Activated CD4-positive, alpha-beta T cell treated with anti-CD3 and anti-CD28 coated beads, Interleukin-2, amount 50 U/mL, for 1 hour (primary cell): Measurements from ENCODE around the gene ULK2.

Experiments
- DNase-seq: peaks from one replicate; pipeline ENCODE4 v3.0.0-alpha.2; 2020

ULK2 gene

DNA sequence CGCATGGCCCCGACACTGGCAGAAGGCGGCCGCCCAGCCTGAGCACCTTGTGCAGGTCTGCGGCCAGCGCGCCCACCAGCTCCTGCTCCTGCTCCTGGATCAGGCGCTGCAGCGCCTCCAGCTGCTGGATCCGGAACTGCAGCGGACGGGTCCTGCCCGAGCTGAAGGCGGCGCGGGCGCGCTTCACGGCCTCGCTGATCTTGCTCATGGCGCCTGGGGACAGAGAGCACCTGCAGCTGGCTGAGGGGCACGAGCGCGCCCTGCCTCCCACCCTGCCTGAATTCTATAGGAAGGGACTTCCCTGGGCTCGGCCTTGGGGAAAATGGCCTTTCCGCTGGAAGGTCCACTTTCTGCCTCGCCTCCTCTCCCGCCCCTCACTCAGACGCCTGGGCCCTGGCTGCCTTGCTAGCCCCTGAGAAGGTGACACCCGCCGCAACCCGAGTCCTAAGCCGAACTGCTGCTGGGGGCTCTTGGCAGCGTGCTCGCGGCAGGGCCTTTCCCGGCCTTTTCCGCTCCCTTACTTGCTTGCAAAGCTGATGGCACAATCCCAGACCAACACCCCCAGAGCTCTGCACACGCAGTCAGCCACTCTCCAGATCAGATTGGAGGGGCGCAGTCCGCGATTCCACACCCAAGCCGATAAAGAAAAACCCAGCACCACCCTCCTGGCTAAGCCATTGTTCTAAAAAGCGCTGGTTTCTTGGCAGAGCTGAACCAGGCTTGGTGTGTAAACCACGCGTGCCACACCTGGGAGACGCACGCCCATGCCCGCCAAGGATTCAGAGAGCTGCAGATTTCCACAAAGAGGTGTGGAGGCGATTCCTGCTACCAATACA, 122.6 kb downstream of the ULK2 start:
- DNase-seq: peak; percentile 88

DNA sequence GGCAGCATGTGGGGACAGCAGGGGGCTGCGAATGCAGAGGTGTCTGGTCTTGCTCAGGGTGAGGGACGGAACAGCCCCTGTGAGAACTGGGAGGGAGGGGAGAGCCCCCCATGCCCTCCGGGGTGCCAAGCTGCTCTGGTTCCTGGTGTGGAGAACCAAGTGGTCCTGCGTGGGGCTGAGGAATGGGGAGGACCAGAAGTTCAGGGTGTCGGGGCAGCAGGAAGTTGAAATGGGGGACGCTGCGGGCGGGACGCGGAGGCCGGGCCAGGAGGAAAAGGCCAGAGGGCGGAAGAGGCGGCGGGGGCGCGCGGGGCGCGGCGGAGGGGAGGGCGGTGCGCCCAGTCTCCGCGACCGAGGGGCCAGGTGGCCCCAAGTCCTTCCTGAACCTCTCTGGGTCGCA, 123.2 kb downstream of the ULK2 start:
- DNase-seq: no peak

DNA sequence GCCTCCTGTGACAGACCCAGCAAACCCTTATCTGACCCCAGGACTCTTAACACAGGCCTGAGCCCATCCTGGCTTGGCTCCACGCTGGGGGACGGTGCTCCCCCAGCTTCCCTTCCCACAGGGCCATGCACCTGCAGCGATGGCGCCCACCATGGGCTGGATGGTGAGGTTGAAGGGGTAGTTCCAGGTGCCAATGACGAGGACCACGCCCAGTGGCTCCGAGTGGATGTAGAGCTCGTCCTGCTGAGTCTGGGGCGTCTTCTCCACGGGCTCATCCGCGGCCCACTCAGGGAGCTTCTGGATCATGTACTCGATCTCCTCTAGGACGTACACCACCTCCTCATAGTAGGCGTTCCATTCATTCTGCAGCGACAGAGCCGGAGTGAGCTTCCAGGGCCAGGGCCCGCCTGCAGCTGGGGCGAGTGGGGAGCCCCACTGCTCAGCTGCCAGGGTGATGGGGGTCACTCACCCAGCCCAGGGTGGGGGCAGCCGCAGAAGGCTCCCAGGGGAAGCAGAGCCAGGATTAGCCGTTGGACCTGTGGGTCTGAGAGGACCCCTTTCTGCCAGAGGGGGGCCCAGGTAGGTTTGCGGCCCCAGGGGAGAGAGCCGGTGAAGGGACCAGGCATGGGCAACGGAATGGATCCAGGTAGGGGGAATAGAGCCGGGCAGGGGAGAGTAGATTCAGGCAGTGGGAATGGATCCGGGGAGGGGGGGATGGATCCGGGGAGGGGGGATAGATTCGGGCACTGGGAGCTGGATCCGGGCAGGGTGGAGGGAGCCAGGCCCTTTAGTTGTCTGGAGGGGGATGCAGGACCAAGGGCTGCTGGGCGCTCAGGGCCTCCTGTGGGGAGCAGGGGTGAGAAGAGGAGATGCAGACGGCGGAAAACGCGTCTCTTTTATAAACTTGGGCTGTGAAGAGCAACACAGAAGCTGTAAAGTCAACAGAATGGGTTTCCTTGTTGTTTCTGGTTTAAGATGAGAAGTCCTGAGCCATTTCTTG, 124.3 kb downstream of the ULK2 start:
- DNase-seq: no peak

DNA sequence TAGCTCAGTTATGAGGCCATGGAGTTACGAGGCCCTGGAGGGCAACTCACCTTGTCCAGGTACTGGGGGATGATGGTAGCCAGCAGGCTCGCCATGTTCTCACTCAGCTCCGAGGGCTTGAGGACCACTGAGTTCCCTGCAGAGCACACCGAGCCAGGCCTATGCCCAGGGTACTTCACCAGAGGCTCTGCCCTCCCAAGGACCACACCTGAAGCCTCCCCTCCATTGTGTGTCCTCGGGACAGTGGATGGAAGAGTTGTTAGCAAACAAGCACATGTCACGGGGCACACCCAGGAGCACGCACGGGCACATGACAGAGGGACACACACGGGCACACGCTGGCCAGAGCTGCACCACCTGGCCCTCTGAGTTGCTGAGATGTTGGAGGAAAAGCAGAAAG, 125.2 kb downstream of the ULK2 start:
- DNase-seq: no peak

DNA sequence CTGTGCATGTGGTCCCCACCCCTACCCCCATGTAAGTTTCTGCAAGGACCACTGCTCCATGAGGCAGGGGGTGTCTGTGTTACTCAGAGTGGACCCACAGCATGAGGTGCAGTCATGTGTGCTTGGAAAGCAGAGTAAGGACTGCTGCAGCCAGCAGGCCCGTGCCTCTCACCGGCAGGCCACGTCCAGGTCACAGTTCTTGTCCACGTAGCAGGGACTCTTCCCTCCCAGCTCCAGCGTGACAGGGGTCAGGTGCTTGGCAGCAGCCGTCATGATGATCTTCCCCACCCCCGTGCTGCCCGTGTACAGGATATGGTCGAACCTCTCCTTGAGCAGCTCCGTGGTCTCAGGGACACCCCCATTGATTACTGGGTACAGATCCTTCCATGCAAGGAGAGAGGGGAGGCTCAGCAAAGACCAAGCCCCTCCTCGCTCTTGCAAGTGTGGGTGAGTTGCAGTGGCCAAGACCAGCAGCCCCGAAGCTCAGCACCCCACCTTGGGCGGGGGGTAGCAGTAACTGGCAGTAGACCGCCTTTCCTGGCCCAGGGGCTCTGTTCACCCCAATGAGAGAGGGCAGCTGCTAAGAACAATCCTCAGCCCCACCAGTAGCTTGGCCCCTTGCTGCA, 125.8 kb downstream of the ULK2 start:
- DNase-seq: no peak

DNA sequence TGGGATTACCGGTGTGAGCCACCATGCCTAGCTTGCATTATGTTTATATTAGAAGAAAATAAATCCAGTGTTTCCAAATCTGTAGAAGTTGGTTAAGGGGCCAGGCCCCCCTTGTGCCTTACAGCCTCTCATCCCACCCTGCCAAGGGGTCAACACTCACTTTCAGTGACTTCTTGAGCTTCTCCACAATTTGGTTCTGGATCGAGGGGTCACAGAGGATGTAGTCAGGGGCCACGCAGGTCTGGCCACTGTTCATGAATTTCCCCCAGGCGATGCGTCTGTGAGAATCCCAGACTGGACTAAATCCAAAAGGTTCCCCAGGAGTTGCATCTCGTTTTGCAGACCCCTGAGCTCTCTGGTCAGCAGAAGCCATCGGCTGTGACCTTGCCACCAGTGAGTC, 126.8 kb downstream of the ULK2 start:
- DNase-seq: no peak

DNA sequence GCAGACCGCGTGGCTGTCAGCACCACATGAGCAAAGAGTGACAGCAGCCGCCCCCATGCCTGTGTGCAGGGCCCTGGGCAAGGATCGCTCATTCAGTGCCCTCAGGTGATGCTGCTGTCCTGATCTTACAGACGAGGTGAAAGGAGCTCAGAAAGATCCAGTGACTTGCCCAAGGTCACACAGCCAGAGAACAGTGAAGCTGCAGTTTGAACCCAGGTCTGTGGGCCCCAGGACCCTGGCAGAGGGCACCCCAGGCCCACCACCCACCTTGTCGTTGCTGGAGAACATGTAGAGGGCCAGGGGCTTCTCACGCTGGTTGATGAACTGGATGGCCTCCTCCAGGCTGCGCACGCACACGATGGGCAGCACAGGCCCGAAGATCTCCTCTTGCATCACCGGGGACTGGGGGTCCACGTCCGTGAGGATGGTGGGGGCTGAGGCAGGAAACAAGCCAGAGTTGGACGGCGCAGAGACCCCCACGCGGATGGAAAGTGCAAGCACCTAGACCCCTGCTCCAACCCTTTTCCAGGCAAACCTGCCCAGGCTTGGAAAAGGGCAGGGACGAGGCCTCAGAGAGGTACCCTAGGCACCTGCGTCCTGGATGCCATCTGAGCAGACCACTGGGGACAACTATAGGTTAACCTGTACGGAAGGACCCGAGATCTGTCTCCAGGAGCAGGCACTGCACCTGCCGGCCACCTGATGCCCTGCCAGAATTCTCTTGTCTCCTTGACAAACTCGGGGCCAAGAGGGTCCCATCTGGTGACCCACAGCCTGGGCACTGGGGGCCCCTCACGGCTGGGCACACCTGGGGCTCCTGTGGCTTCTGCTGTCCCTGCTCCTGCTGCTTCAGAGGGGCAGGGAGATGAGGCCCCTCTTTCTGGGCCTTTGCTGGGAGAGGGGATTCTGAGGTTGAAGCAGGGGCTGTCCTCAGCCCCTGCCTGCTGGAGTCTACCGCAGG, 128.2 kb downstream of the ULK2 start:
- DNase-seq: no peak

DNA sequence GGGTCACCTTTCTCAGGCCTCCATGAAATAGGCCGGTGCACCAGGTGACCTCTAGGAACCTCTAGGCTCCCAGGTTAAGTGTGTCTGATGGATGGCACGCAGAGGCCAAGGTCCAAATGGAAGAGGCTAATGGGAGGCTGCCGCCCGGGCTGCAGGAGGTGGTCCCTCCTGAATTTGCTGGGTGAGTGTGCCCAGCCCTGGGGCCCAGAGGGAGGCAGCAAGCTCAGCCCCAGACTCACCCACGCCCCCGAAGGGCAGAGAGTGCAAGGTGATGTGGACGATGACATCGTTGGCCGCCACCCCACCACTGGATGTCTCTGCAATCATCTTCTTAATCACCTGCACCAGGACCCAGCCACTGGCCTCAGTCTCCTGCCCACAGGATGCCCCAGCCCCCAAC, 129.0 kb downstream of the ULK2 start:
- DNase-seq: no peak

DNA sequence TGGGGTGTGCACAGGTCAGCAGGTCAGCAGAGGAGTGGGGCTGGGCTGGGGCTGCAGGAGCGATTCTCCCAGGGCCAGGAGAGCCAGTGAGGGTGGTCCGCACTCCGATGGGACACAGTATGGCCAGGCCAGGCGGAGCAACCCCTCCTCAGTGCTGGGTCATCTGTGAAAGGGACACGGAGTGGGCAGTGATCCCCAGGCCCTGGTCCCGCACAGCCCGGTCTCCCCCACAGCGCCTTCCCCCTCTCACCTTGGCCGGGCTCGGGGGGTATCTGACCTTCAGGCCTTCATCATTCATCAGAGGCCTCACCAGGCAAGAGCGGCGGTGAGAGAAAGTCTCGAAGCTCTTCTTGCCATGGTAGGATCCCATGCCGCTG, 129.7 kb downstream of the ULK2 start:
- no peak for DNase-seq

DNA sequence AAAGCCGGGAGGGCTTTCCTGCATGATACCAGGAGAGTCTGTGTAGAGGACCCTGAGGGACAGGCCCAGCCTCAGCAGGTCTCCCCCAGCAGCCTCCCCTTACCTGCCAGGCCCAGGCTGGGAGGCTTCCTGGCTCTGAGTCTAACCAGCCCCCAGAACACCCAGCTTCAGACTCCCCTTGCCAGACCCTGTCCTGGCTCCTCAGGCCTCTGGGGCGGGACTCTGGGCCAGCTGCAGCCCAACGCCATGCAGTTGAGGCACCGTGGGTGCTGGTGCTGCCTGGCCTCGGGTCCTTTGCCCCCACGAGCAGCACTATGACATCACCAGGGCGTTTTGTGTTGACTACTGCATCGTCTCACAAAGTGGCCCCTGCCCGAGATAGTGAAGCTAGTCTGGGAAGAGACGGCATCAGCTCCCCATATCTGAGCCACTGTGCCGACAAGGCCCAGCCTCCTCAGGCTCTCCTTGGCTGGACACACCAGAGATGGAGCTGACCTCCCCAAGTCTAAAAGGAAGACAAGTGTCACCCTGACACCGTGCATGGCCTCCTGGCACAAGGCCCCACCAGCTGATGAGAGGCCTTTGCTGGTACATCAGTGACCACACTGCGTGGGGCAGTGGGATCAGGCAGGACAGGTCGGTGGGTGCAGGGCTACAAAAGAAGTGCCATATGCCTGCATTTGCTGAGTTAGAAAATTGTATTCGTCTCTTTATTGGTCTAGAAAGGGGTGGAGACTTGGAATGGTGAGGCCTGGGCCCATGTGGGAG, 130.2 kb downstream of the ULK2 start:
- no peak for DNase-seq

DNA sequence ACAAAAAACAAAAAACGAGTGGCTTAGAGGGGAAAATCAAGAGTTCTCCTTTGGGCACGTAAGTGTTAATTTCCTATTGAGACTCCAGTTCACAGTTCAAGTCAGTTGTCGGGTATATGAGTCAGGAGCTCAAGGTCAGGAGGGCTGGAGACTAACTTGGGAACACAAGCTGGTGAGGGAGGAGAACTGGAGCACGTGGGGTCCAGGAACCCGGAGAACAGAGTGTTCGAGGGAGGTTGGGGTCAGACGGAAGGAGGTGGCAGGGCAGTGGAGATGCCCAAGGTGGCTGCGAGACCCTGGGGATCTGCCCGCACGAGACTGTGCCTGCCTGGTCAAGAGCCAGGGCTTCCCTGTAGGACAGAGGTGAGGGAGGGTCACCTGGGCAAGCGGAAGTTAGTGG, 131.7 kb downstream of the ULK2 start:
- no peak for DNase-seq

DNA sequence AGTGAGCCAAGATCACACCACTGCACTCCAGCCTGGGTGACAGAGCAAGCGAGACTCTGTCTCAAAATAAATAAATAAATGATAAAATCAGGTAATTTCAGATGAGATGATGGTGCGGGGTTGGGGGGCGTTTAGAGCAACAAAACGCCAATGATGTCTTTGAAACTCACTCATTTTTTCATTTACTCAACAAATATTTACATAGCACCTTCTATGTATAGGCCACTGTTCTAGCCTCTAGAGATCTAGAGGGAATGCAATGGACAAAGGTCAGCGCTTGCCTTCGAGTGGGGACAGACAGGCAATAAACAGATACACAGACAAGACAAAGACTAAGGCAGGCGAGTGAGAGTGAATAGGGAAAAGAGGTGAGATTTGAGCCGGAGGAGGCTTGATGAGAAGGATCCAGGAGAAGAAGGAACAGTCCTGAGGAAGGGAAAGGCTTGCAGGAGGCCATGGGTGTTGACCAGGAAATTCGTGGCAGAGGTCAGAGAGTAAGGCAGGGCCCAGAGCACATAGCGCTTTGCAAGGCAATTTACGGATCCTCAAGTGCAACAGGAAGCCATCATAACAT, 133.7 kb downstream of the ULK2 start:
- DNase-seq: no peak

DNA sequence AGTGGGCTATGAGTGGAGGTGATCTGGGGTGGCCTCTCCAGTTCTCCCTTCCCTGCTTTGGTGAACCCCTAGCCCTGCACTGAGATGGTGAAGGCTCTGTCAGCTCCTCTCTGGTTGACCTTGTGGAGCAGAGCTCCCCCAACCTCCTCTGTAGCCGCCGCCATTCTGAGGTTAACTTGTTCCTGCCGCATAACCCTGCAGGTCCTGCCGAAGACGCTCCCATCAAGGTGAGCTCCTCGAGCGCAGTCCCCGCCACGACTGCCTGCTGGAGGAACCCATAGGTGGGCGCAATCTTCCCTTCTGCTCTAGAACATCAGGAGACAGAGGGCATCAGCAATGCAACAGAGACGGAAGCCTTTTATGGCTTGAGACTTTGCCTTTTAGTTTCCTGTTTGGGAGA, 136.1 kb downstream of the ULK2 start:
- DNase-seq: no peak

DNA sequence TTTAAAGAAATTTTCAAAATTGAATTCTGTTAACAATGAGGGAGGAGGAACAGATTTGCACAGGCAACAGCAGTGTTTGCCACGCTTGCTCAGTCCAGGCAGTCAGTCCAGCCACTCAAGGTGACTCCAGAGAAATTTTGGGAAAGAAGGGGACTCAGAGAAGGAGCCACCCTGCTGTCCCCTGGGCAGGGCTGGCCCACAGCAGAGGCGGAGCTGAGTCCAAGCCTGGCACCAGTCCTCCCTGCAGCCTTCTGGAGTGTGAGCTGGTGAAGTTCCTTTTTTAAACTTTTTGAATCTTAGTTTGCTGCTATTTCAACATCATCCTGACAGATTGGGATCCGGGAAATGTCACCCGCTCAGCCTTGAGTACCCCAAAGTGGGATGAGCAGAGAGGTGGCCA, 136.9 kb downstream of the ULK2 start:
- no peak for DNase-seq

DNA sequence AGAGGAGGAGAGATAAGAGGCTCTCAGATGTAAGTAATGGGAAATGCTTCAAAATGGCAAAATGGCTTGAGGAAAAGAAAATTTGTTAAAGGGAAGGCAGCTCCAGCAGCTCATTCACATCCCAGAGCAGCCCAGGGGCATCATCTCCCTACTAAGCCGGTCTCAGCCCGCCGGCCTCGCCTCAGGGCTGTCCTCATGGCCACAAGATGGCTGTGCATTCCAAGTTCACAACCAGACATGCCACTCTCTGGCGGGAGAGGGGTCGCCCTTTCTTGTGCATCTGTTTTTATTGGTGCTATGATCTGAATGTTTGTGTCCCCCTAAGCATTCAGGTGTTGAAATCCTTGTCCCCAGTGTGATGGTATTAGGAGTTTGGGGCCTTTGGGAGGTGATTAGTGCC, 137.8 kb downstream of the ULK2 start:
- no peak for DNase-seq

DNA sequence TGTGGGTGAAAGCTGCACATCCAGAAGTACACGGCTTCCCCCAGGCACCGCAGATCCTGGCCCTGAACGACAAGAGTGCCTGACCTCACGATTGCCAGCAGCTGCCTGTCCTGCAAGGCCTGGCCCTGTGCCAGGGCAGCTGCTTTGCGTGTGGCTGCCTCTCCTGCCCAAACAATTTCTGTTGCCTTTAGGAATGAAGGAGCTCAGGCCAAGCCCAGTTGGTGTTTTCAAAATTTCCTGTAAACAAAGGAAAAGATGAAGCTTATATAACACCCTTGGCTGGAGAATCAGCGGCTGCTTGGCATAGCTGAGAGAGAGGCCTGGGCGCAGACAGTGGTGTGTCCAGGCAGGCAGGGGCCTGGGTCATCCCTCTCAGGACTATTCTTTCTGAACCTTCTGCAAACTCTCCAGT, 139.6 kb downstream of the ULK2 start:
- DNase-seq: no peak

DNA sequence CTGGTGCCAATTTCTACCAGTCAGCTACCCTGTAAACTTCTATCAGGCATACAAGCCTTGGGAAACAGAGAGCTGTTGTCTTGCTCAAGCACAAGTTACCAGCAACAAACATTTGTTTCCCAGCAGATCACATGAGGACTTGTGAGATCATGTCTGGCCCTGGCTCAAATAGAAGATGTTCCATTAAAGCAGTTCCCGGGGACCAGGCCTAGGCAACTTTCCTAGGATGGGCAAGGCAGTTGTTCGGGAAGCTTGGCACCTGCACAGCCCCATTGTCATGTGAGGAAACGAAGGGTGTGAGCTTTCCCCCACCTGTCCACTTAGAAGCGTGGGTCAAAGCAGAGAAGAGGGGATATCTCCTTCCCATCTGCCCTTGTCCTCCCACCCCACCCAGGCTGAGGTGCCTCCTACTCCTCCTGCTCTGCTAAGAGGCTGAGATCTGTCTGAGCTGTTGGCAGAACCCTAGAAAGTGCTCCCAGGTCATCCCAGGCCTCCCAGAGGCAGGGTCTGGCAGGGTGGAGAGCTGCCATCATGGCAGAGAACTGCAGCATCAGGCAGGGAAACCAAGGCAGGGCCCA, 140.1 kb downstream of the ULK2 start:
- DNase-seq: no peak

DNA sequence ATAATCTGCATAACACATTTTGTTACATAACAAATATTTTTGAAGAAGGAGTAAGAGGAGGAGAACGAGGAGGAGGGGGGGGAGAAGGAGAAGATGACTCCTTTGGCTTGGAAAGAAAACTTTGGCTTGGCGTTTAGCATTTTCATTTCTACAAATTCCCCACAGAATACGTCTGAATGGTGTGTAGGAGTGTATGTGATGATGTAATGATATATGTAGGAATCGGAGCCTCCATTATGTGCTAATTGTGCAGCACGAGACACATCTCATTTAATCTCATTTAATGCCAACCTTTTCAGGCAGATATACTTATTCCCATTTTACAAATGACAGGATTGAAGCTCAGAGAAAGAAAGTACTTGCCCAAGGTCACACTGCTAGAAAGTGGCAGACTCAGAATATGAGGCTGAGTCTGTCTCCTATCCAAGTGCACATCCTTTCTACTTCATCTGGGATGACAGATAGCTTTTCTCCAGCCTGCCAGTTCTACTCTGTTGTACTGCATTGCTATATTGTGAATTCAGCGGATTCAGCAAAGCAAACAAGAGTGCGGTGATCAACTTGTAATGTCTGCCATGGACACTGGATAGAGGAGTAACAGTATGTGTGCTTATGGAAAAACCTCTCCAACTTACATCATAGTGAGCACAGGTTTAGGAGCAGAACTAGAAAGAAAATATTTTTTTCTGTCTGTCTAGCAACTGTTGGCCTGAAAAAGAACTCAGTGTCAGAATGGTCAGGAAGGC, 140.9 kb downstream of the ULK2 start:
- DNase-seq: no peak

DNA sequence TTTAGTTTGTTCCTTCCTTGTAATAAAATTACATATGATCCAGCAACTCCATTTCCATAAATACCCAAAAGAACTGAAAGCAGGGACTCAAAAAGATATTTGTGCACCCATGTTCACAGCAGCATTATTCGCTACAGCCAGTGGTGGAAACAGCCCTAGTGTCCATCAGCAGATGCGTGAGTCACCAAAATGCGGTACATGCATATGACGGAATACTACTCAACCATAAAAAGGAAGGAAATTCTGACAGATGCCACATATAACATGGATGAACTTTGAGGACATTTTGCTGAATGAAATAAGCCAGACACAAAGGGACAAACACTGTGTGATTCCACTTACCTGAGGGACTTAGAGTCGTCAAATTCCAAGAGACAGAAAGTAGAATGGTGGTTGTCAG, 142.2 kb downstream of the ULK2 start:
- DNase-seq: no peak
